AG20443 (cell line): ENCODE results near the gene MAIP1.

Experiments
- DNase-seq: peaks from one replicate; pipeline ENCODE4 v3.0.0; 2012; ENCODE audit warnings: low spot score, mixed read lengths

MAIP1 gene

DNA sequence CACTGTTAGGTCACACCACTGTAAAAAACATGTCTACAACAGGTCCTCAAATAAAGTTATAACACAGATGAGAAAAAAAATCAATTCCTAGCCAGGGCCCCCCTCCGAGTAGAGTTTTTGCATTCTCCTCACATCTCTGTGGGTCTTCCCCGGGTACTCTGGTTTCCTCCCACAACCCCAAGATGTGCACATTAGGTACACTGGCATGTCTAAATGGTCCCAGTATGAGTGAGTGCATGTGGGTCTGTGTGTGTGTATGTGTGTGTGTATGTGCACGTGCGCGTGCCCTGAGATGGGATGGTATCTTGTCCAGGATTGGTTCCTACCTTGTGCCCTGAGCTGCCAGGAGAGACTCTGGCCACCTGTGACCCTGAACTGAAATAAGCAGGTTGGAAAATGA lies 5.0 kb upstream of the MAIP1 start:
- no peak for DNase-seq

DNA sequence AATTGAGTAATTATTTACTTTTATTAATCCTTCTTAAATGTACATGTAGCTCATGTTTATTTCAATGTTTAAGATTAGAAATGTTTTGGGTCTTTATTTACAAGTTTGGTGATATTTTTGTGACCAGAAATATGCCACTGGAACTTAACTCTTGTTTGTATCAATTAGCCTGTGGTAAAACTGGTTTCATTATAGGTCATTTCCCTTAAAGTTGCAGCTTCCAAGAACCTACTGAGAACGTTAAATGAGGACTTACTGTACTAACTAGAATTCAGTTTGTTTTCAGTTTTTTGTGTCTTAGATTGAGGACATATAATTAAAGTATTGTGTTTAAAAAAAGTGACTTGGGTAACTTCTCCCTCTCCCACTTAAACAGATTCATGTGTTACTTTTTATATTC lies 4.4 kb upstream of the MAIP1 start:
- DNase-seq, result no peak

DNA sequence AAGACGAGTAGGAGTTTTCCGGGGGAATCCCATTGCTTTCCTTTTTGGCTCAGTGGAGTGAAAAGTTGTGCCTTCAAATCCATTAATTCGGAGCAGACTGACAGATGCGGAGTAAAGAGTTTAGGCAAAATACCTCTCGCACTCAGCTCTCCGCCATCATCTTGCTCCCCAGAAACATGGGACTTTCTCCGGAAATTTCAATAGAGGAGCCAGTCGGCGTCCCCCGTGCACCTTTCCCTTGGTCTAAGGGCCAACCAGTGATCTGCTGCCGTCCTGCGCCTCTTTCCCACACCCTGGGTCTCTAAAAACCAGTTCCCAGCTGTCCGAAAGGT lies 409 bp upstream of the MAIP1 start:
- DNase-seq, result no peak

DNA sequence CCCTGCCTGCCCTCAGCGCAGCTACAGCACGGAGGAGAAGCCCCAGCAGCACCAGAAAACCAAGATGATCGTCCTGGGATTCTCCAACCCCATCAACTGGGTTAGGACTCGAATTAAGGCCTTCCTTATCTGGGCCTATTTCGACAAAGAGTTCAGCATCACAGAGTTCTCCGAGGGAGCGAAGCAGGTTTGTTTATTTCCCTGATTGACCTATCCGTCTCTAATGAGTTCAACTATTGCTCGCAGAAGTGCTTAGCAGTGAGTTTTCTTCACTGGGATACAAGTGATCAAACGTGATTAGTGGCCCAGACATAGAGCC lies 639 bp downstream of the MAIP1 start:
- DNase-seq, result no peak

DNA sequence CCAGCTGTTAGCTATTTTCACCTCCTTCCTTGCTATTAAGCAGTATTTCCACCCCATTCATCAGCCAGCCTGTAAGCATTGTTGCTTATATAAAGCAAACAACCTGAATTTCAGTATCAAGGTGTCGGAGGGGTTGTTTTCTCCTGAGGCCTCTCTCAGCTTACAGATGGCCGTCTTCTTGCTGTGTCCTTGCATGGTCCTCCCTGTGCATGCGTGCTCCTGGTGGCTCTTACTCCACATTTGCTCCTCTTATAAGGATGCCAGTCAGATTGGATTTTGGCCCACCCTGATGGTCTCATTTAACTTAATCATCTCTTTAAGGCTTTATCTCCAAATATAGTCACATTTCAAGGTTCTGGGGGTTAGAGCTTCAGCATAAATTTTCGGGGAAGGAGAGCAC lies 2.6 kb downstream of the MAIP1 start:
- no peak for DNase-seq

DNA sequence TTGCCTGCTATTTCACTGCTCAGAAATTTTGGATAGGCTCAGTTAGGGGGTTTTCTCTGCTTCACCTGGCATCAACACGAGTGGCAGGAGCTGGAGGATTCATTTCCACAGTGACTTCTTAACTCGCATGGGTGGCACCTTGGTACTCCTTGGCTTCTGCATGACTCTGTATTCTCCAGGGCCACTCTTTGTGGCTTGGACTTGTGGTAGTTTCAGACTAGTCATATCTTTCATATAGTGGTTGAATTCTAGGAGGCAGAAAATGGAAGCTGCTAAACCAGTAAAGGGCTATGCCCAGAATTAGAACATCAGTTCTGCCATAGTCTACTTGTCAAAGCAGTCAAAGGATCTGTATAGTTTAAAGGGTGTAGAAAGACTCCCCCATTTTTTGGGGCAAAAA lies 6.8 kb downstream of the MAIP1 start:
- DNase-seq, result no peak

DNA sequence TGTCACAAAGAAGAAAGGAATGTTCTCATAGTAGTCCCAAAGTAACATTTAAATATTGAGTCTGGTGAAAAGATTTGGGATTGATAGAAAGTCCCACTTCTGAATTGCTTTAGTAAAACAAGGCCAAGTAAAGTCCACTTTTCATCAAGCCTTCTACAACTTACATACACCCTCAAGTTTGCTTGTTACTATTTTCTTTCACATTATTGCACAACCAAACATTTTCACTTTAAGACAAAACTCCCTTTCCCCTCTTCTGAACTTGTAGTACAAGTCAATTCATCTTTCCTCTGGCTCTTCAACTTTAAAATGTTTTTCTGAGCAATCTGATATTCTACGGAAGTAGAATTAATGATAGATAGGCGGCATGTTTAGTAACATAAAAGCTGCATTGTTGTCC lies 11.0 kb downstream of the MAIP1 start:
- DNase-seq, result no peak

DNA sequence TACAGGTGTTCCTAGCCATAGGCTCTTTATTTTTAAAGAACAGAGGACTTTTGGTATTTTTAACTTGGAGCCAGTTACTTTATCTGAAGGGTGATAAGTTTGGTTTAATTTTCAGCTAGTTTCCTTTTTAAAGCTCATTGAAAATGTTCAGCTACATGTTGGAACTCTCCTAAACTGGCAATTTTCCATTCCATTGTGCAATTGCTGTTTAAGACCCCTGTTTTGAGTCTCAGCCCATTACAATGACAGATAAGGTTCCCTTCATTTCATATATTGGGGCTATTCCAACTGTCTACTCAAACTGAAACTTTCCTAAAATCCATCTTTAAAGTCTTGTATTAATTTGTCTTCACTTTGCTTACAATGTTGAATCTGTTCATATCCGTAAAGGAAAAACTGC lies 11.6 kb downstream of the MAIP1 start:
- DNase-seq, result no peak

DNA sequence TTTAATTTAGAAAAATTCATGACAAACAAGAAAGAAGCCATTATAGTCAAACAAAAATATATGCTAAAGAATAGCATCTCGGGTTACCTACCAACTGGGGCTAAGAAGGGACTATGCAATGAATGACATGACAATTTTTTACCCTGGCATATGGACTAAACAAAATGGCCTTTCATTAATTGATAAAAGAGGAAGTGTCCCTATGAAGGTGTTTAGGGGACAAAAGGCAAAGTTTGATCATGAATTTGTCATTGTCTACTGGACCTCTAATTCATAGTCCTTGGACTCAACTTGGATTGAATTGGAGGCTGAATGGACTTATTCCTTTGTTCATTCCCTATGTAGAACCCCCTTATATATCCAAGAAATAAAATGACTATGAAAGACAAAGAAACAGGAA lies 12.7 kb downstream of the MAIP1 start:
- no peak for DNase-seq

DNA sequence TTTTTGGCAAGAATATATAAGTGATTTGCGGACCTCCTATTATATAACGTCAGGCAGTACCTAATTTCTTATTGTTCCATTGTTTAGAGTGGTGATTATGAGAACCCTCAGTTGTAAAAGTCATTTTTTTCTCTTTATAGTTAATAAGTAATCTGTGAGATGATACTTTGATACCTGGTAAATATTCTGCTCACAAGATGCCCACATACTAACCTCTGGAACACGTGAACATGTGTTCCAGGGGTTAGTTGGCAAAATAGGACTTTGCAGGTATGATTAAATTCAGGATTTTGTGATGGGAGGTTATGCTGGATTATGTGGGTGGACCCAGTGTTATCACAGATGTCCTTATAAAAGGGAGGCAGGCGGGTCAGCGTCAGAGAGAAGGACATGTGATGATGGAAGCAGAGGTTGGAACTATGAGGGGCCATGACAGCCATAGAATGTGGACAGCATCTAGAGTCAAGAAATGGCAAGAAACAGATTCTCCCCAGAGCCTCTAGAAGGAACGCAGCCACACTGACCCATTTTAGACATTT lies 16.8 kb downstream of the MAIP1 start:
- DNase-seq, result no peak

DNA sequence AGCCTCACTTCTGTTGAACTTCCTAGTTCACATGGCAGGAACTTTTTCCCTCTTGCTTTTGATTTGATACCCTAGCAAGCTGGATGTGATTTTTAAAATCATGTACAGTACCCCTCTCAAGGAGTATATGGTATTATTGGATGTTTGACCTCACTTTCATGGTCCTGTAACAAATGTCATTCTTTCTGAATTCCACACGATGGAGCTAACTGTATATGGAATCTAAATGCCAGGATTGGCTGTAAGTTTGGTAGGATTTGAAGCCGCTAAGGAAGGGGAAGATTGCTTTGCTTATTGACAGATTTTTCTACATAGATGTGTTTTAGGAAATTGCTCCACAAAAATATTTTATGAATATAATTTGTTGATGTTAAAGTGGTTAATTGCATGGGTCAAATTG lies 18.3 kb downstream of the MAIP1 start:
- DNase-seq, result peak; percentile 56

DNA sequence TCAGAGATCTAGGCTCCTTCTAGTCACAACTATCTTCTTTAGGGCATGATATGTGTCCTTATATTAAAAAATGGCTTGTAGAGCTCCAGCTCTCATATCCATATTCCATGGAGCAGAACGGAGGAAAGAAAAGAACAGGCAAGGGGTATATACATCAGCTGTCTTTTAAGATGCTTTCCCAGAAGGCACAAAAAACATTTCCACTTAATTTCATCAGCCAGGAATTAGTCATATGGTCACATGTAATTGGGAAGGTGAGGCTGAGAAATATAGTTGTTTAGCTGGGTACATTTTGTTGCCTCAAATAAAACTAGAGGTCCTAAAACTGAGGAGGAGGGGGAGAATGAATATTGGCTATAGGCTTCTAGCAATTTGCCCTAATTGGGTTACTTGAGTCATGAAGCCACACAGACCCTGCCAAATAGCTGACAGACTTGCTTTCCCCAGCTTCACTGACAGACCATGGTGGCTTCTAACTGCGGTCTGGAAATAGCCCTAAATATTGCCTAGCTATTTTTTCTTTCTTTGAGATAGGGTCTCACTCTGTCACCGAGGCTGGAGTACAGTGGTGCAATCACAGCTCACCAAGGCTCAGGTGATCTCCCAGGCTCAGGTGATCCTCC lies 20.0 kb downstream of the MAIP1 start:
- DNase-seq, result no peak

DNA sequence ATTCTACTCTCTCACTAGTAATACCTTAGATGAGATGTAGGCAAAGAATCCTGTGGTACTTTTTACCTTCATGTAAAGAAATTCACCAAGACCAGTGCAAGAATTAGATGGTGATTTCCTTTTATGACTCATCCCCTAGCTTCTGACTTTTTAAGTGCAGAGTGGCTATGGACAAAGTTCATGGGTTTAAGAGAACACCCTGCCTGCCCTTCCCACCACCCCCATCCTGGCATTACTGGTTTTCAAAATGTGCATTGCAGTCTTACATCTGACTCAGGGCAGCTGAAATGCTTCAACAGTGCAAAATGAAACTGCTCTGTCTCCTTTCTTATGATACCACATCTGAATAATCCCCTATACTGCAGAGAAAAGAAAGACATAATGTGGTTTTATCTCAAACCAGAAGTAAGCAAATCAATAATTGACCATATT lies 22.6 kb downstream of the MAIP1 start:
- peak; percentile 26 for DNase-seq

DNA sequence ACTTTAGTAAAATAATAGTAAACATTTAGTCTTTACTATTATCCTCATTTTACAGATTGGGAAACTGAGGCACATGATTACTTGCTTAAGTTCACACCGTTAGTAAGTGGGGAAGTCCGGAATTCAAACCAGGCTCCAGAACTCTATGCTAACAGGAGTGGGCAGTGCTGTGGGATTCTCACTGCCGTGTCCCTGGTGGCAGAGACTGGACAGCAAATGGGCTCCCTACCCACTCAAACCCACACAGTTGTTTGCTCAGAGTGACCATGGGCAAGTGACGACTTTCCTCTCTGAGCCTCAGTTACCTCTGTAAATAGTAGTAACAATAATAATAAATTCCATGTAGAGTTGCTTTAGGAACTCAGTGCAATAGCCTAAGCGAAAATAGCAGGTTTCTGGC lies 24.0 kb downstream of the MAIP1 start:
- no peak for DNase-seq

DNA sequence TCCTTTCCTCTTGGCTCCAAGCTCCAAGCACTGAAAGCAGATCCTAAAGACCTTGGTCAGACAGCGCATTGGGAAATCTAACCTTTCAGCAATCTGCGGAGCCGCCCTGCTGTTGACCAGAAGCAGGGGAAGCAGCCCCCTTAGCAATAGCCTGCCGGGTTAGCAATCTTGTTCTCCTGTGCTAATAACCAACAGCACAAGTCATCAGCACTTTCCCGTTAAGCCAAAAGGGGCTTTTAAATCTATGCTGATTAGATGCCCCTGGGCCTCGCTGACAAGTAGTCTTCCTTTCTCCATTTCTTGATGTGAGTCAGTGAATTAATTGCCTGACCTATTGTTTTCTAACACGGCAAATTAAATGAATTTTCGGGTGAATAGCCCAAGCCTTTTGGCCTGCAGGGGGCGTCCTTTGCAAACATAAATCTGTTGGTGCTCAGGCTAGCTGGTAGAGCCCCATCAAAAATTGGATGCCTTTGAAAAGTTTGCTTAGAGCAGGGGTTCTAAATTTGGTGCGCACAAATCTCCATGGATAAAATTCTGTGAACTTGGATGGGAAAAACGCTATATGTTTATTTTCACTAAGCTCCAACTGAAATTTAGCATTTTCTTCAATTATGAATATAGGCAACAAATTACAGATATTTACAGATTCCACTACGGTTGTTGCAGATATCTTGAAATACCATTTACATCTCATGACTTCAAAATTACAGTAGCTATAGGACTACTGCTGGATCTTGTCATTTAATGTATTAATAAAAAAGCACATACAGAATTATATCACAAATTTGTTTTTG lies 24.6 kb downstream of the MAIP1 start:
- peak; percentile 76 for DNase-seq

DNA sequence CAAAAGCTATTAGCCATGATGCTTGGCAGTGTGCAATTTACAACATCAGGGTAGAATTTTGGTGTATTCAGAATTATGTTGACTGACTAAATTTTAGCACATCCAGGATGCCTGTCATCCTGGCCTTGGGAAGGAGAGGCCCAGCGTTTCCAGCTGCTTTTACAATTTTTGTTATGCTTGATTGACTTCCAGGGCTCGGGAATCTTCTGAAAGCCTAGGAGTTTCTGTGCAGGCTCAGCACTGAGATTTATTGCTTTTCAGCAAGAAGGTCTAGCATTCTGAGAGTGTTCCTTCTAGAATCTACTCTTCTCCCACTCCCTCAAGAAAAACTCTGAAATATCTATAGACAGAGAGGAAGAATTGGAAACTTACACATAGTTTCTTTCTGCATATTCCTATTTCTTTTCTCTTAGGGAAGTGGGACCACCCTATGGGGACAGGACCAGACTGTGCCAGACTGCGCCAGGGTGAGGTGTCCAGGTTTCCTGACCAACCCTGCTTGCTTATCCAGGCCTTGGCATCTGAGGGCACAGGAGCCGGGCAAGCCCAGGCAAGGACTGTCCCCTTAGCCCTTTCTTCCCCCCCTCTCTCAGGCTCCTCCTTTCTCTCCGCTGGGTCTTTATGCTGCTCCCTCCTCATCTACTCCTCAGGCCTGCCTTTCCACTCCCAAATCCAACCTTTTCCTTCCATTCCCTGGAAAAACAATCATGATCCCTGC lies 26.9 kb downstream of the MAIP1 start:
- DNase-seq, result no peak

DNA sequence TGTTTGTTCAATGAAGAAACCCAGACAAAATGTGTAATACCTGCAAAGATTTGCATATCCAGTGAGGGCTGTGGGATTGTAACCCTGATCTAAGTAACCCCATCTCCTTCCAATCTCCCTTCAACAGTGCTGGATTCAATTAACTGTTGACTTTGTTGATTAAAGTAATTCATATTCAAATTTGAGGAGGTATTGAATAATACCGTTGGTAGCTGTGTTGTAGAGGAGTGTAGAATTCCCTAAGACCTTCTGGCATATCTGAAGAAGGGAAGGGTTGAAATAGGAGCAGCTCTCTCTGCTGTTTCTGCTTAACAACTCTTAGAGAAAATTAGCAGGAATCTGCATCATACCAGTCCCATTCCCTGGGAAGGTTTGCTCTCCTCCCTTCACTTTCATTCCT lies 28.2 kb downstream of the MAIP1 start:
- no peak for DNase-seq

DNA sequence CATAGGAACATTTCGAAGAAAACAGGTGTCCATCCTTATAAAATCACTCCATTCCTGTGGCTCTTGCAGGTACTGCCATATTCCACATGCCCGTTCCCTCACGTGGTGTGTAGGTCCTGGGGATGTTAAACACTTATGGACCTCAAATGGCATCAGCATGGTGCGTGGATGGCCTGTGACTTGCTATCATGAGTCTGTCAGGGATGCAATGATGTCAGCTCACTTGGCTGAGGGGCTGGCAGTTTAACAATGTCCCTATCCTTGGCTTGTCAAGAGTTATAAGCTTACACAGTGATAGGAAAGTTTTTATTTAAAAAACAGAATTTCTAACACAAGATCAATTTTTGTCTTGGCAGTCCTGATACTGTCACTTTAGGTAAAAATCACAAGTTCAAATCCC lies 28.8 kb downstream of the MAIP1 start:
- DNase-seq, result no peak

DNA sequence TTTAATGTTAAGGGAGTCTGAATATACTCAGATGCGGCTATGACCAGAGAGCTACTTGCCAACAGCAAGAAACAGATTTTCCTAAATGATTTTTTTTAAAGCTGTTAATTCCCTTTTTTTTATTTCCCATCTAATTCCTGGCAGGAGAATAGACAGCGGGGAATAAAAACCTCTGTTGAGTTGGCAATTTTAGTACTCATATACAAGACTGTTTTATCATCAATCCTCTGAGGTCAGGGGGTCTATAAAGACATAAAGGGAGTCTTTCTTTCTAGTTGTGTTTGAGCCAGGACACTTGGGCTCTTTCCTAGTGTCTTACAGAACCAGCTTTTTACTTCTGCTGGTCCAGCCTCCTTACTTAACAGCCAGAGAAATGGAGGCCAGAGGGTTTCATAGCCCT lies 29.4 kb downstream of the MAIP1 start:
- no peak for DNase-seq

DNA sequence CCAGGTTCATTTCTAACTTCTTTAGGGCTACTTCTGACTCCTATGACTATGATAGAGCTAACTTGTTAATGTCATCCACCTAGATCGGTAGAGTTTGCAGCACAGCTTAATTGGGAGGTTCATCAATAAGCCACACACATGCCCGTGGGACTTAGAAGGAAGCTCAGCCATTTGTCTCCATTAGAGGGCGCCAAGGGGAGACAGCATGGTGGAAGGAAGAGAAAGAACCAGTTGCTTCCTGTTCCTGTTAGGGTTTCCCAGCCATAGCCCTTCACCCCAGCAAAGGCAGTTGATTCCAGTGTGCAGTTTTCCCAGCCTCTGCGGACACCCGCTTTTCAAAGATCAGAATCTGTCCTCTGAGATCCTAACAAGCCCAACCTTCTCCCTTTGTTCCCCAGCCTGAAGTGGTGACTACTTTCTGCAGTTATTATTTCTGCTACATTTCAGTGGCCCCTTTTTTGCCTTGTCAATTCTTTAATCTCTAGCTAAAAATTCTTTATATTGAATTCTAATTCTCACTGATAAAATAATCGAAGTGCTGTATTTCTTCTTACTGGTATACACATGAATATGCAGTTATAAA lies 30.3 kb downstream of the MAIP1 start:
- DNase-seq, result peak; percentile 64

DNA sequence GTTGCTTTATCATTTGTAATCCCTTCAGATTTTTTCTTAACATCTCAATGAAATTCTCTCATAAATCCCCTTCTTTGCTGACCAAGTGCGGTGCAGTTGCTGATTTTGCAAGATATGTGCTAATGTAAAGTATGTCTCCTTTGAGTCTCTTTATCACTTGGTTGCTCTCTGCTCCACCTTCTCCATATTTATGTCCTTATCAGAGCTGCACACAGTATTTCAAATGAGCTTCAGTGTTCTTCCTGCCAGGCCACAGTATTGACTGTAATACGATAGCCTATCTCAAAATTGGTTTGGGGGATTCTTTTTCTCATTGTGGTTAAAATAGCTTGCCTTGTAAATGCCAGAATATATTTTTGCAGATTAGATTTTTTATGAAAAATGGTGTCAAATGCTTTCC lies 32.2 kb downstream of the MAIP1 start:
- DNase-seq, result no peak

DNA sequence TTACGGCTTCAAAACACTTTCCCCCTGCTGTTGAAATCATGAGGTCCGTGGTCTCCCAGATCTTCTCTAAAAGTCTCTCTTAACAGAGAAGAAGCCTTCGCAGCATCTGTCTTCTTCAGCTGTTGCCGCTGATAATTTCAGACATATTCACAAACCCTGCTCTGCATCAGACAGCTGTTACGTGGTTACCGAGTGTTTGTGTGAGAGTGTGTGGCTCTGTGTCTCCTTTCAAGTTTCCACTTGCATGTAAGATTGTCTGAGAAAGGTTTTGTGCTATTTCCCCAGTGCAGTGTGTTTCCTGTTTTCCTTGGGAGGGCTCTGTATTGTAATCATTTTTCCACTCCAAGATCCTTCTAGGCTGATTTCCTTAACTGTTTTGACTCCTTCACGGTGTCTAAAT lies 32.8 kb downstream of the MAIP1 start:
- no peak for DNase-seq

DNA sequence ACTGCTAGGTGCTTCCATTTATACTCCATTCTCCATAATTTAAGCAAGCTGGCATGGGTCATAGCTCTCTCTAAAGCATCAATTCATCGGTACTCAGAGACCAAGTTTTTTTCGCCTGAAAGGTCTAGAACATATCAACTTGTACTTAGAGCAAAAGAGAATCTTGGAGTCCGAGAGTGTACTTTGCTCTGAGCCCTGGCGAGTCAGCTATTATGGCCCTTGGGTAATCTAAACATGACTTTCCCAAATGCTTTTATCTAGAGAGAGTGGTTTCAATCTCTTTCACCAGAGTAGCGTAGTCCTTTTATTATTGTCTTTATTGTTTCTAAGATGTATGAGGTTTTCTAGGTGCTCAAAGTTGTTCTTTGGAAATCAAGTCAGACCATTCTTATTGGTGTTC lies 34.4 kb downstream of the MAIP1 start:
- DNase-seq, result no peak
